AML-193 (cell line): ENCODE measurements around the gene CKB.
A peak's percentile ranks its signal among the peaks of the same experiment; 100 is the strongest.
"Not testable (repeated sequence)": the region's sequence is repeated elsewhere in the genome, so short reads cannot be mapped to it uniquely, and the experiment has no call there.

Experiments used
- DNase-seq, 2 experiments: peaks; one replicate each; lab custom pipeline; 2025; lab: John Stamatoyannopoulos, UW

CKB gene

DNA sequence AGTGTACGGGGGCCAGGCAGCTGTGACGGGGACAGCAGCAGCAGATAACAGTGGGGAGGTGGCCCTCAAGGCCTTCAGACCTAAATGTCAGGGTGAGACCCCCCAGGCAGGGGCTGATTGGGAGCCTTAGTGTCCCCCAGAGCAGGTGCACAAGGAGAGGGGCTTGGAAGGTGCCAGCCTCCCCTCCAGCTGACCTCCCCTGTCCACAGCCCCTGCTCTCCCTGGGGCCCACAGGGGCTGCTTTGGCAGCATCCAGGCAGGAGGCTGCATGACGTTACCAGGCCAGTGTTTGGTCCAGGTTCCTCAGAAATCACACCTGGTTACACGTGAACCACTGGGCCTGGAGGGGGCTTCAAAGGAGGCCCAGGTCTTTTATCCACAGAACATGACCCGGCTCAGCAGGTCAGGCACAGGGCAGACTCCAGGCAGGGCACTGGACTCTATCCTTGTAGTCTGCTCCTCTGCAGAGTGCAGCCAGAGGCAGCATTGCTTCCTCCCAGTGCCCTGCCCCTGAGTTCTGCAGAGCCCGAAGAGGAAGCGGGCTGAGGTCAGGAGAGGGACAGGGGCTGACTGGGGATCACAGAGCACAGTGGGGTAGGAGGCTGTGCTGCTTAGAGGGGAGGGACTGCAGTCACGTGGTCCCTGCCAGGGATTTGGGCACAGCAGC, 3.8 kb upstream of the CKB start:
- peak; percentile 17 to 20 for DNase-seq

DNA sequence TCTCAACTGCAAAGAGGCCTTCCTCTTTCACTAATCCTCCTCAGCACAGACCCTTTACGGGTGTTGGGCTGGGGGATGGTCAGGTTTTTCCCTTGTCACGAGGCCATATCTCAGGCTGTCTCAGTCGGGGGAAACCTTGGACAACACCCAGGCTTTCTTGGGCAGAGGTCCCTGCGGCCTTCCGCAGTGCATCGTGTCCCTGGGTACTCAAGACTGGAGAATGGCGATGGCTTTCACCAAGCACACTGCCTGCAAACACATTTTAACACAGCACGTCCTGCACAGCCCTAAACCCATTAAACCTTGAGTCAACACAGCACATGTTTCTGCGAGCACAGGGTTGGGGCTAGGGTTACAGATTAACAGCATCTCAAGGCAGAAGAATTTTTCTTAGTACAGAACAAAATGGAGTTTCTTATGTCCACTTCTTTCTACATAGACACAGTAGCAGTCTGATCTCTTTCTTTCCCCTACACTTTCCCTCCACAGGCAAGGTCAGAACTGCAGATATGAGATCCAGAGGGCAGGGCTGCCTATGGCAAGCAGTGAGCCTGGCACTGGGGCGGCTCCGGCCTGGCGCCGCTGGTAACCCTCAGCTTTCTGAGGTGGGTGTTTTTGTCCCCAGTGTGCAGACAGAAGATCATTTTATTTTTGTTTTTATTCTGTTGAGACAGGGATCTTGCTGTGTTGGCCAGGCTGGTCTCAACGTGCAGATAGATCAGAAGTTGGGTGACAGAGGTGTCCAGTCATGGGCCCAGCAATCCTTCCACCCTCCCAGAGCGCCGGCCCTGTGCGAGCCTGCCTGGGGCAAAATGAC, 3.0 kb upstream of the CKB start:
- not testable (repeated sequence) for DNase-seq

- no peak for DNase-seq
These were observed 1.6 kb upstream of the CKB start for GRCh38 chr14:103524002-103524935.

DNA sequence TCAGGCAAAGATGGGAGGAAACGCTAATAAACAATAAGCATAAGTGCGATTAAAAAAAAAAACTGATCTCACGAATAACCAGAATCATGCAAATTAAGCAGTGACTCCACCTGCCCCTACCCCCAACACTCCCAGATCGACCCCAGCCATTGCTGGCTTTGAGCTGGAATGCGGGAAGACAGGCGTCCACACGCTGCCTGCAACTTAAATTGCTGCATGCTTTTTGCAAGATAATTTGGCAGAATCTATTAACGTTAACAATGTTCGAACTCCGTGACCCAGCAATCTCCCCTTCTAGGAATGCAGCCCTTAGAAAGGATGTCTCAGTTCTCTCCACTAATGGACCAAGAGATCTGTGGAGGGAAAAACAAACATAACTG, 935 bp upstream of the CKB start:
- DNase-seq: no peak

- no peak for DNase-seq
These were observed 573 bp downstream of the CKB start for GRCh38 chr14:103521951-103522563.

DNA sequence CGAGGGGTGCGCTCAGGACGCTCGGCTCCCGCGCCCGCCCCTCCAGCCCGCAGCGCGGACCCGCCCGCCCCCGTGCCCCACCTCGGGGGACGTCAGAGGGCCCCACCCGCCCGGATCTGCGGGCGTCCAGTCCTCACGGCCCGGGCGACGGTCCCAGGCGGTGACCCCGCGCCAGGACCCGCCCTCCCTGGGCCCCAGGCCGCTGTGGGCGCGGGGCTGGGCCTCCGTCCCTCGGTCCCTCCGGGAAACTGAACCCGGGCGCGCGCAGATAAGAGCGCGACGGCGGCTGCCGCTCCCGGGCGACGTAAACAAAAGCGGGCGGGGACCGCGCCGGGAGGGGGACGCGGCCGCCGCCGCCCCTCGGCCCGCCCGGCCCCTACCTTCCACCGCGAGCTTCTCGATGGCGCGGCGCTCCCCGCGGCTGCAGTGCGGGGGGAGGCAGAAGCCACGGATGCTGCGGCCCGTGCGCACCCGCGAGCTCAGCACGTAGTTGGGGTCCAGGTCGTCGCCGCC, 1.1 kb downstream of the CKB start:
- DNase-seq: no peak

DNA sequence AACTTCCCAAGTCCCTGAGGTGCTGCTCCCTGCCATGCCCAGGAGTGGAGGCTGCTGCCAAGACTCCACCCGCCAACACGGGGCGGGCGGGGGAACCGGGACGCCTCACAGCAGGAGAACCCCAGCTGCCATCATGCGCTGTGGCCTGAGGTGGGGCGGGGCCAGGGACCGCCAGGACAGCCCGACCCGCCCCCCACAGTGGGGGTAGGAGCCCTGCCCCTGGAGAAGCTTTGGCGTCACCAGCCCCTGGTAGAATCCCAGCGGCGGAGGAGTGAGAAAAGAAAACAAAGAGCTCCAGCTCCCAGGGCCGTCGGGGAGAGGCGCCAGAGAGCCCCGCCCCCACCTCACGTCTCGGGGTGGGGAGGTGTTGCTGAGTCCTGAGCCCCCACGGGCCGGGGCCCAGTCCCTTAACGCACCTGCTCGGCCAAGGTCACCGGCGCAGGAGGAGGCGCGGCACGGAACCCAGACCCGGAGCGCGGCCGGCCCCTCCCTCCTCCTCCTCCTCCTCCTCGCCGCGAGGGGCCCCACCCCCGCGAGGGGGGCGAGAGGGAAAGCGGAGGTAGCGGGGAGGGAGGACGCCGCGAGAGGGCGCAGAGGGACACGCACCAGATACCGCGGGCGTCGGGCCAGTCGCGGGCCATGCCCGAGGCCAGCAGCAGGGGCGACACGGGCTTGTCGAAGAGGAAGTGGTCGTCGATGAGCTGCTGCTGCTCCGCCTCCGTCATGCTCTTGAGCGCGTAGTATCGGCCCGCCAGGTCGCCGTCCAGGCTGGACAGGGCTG, 1.8 kb downstream of the CKB start:
- DNase-seq: peak; percentile 73 to 81

- DNase-seq: no peak
These were observed 2.4 kb downstream of the CKB start for GRCh38 chr14:103520269-103520656.

- no peak for DNase-seq
These were observed 2.8 kb downstream of the CKB start for GRCh38 chr14:103519837-103520212.

- DNase-seq: peak; percentile 36 to 44
These were observed 3.4 kb downstream of the CKB start for GRCh38 chr14:103519043-103519836.

DNA sequence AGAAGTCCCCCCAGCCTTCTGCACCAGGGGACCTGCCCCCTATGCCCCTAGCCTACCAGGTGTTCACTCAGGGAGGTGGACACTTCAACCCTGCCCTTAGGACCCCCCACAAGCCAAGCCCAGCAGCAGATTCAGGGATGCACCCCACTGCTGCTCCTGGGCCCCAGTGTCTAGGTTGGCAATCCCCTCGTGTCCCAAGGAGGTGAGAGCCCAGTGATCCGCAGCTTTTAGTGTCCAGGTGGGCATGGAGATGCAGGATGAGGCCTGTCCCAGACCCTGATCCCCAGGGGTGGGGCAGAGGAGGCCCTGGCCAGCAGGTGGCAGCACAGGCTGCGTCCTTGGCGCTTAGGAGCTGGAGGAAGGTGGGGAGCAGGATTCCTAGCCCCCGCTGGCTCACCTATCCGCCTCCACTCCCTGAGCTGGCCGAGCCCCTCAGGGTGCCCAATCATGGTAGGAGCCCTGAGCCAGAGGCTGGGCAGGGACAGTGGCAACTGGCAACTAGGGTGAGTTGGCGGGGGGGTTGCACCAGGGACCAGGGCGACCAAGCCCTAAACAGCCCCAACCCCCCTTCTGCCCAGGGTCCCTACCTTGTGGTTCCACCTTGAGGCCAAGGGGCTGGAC, 4.1 kb downstream of the CKB start:
- DNase-seq: peak; percentile 32 to 33

- DNase-seq: no peak
These were observed 4.8 kb downstream of the CKB start for GRCh38 chr14:103517721-103518421.

- DNase-seq: no peak
These were observed 5.5 kb downstream of the CKB start for GRCh38 chr14:103517174-103517566.

DNA sequence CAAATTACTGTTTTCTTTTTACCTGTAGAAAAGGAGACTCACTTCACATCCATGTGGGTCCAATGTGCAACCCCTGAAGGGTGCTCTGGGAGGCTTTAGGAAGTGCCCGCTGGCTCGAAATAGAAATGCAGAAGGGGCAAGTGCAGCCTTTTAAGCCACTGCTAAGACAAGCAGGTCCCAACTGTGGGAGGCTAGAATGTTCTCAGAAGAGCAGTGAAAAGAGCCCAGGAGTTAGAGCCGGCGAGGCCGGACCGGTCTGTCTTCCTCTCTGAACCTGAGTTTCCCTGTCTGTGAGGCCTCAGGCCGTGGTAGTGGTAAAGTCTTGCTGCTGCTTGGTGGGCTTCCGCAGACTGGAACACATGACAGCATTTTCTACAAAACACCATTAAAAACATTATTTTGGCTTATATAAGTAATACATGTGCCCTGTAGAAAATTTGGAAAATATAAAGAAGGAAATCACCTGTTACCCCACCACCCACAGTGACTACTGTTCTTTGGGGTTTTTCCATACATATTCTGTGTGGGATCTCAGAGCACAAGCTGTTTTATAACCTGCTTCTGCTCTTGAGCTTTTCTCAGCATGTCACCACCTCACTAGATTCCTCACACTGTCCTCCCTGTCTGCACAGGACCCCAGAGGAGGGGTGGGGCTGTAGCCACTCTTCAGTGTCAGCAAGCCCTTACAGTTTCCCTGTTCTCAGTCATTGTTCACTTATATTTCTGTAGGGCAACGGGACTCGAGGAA, 6.0 kb downstream of the CKB start:
- no peak for DNase-seq

DNA sequence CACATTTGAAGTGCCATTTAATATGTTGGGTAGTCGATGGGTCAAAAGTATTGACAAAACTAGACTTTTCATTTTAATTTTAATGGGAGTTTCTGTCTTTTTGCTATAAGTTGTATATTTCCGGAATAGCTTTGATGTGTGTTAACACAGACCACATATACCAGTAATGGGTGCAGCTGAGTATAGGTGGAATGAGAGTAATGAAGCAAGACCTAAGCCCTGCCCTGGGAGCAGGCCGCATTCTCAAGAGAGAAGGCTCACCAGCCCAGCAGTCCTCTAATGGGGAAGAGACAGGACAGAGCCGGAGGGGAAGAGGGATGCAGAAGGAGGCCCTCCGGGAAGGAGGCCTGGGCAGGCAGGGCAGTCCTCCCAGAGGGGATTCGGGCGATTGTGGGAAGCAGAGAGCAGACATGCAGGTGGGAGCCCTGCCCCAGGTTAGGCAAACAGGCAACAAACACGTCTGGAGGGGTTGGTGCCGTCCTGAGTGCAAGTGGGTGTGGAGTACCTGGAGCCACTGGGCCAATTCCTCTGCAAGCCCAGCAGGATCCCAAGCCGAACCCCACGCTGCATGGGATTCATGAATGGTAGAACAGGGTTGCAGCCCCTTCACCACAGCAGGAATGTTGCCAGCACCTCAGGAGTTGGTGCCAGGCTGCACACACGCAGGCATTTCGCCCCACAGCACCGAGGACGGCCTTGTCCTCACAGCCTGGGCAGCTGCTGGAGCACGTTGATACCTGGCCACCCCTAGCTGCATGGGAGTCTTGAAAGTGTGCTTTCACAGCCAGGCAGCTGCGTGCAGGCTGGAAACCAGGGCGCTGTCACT, 7.8 kb downstream of the CKB start:
- no peak for DNase-seq

- DNase-seq: no peak
These were observed 9.7 kb downstream of the CKB start for GRCh38 chr14:103512701-103513611.
